K562 (cell line): Measurements from ENCODE around the gene WDR45.

Source experiments
- EGR1 ChIP-seq: fragments of 450-650 bp; conservative IDR thresholded peaks from 2 replicates; pipeline ENCODE4 v1.6.1; 2017; ENCODE audit warnings: mild to moderate bottlenecking
- HNRNPLL ChIP-seq: fragments of 200-400 bp; formaldehyde crosslinking; IDR thresholded peaks from 2 replicates; pipeline ENCODE4 v1.6.1; 2017; ENCODE audit warnings: low read length, low read depth, mild to moderate bottlenecking; ENCODE audit not compliant: poor library complexity, severe bottlenecking
- POLR2A ChIP-seq: fragments of 450-650 bp; conservative IDR thresholded peaks from 2 replicates; pipeline ENCODE4 v1.6.1; 2016
- SP1 ChIP-seq: sonication (generic); formaldehyde crosslinking; IDR thresholded peaks from 2 replicates; pipeline ENCODE4 v1.8.1; 2022; ENCODE audit warnings: mild to moderate bottlenecking, missing genetic modification reagents
- TCF7L2 ChIP-seq: fragments of 150-350 bp; IDR thresholded peaks from 2 replicates; pipeline ENCODE4 v1.6.1; 2016; ENCODE audit warnings: low read depth, mild to moderate bottlenecking, low read length, moderate library complexity
- ZNF217 ChIP-seq: sonication (generic); formaldehyde crosslinking; IDR thresholded peaks from 2 replicates; pipeline ENCODE4 v1.8.0; 2022; ENCODE audit warnings: mild to moderate bottlenecking, missing genetic modification reagents
- ZNF780A ChIP-seq: fragments of 250-450 bp; sonication (Bioruptor Pico); IDR thresholded peaks from 2 replicates; pipeline ENCODE4 v1.5.0; 2021; ENCODE audit warnings: mild to moderate bottlenecking
- TF ChIP-seq, protein P1 (sequence below), 3 experiments: IDR thresholded peaks in 2 of 3; conservative IDR thresholded peaks in 1 of 3; 2 replicates each; pipeline ENCODE4 v1.5.1; 2011 to 2012; ENCODE audit warnings: low read length in 3 of 3, mild to moderate bottlenecking in 3 of 3, control low read depth in 2 of 3, improper control_type of control experiment in 1 of 3, inconsistent platforms in 1 of 3, low read depth in 1 of 3, mixed read lengths in 1 of 3, moderate library complexity in 1 of 3; ENCODE audit not compliant: insufficient read depth in 2 of 3
- TF ChIP-seq, protein P2 (sequence below): fragments of 450-650 bp; formaldehyde crosslinking; IDR thresholded peaks from 2 replicates; pipeline ENCODE4 v1.4.0; 2020; ENCODE audit warnings: mild to moderate bottlenecking, moderate library complexity

DNA sequence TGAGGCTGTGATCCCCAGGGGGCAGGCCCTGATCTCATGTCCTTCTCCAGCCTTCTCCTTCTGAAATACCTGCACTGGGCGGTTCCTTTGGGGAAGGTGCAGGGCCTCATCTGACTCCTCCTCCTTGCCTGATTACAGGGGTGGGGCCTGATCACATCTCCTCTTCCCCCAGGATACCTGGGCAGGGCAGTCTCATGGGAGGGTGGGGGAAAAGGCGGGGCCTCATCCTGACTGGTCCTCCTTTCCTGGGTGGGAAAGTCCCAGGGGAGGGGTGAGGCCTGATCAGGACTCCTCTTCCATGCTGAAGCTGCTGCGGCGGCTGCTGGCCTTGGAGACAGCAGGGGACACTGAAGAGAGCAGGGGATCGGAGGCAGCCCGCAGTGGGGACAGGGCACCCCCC, 49.8 kb downstream of the WDR45 start:
- TF ChIP-seq POLR2A (no peak), SP1 (CRISPR knock-in tag) (no peak), TCF7L2 (no peak), ZNF780A (CRISPR knock-in tag) (no peak), EGR1 (no peak), ZNF217 (no peak), HNRNPLL (no peak)
- TF ChIP-seq, protein P1, sequence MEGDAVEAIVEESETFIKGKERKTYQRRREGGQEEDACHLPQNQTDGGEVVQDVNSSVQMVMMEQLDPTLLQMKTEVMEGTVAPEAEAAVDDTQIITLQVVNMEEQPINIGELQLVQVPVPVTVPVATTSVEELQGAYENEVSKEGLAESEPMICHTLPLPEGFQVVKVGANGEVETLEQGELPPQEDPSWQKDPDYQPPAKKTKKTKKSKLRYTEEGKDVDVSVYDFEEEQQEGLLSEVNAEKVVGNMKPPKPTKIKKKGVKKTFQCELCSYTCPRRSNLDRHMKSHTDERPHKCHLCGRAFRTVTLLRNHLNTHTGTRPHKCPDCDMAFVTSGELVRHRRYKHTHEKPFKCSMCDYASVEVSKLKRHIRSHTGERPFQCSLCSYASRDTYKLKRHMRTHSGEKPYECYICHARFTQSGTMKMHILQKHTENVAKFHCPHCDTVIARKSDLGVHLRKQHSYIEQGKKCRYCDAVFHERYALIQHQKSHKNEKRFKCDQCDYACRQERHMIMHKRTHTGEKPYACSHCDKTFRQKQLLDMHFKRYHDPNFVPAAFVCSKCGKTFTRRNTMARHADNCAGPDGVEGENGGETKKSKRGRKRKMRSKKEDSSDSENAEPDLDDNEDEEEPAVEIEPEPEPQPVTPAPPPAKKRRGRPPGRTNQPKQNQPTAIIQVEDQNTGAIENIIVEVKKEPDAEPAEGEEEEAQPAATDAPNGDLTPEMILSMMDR (IDR thresholded peaks at IDR 0.05 in 2 of 3, conservative IDR thresholded peaks at IDR 0.05 in 1 of 3; ENCODE audit: insufficient read depth in 2 of 3, low read depth in 1 of 3, low read length in 3 of 3): no peak
- TF ChIP-seq, protein P2, sequence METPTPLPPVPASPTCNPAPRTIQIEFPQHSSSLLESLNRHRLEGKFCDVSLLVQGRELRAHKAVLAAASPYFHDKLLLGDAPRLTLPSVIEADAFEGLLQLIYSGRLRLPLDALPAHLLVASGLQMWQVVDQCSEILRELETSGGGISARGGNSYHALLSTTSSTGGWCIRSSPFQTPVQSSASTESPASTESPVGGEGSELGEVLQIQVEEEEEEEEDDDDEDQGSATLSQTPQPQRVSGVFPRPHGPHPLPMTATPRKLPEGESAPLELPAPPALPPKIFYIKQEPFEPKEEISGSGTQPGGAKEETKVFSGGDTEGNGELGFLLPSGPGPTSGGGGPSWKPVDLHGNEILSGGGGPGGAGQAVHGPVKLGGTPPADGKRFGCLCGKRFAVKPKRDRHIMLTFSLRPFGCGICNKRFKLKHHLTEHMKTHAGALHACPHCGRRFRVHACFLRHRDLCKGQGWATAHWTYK (CRISPR knock-in tag): no peak
